ENCODE data around the gene ZNF507. TPM values are rescaled to one million over a fixed set of nuclear protein-coding genes. Genes with fewer than 3 reads are reported as not detected.

ZNF507 gene
- total and polyA plus RNA-seq, 2 of the 8 experiments (the other 6 are each of a cell fraction or from before 2014, with no cell fraction given) = 8.6 to 28.8 TPM

DNA sequence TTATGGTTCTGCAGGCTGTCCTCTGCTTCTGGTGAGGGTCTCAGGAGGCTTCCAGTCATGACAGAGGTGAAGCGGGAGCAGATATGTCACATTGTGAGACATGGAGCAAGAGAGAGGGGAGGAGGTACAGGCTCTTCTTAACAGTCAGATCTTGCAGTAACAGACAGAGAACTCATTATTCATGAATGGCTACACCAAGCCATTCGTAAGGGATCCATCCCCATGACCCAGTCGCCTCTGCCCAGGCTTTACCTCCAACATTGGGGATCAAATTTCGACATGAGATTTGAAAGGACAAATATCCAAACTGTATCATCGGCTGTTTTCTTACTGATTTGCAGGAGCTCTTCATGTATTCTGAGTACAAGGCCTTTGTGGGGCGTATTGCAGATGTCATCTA, 21.7 kb downstream of the ZNF507 start:
- no peak for FAIRE-seq
- WGBS, 2 experiments (ENCODE audit: extremely low coverage in 1 of 2, insufficient coverage in 1 of 2, insufficient read length in 1 of 2, insufficient replicate concordance in 2 of 2, low coverage in 1 of 2, low lambda C conversion rate in 2 of 2, missing lambda C conversion rate in 1 of 2) = 75% methylated on average over 6 of the region's 6 CpGs; no CpG with 5 or more reads in 1 of the 2 experiments
- TF ChIP-seq POU5F1 (IDR thresholded peaks at IDR 0.05; ENCODE audit: low read depth, low read length) (no peak), SIRT6 (IDR thresholded peaks at IDR 0.05; ENCODE audit: low read length) (no peak), SAP30 (IDR thresholded peaks at IDR 0.05; ENCODE audit: insufficient read depth, insufficient replicate concordance, low read length) (no peak), MAFK (IDR thresholded peaks at IDR 0.05; ENCODE audit: low read depth, low read length) (no peak), RXRA (IDR thresholded peaks at IDR 0.05; ENCODE audit: insufficient read depth, low read depth, low read length) (no peak), KDM4A (IDR thresholded peaks at IDR 0.05; ENCODE audit: low read depth, low read length, severe bottlenecking) (no peak), BRCA1 (IDR thresholded peaks at IDR 0.05; ENCODE audit: low read depth, low read length) (no peak), BACH1 (IDR thresholded peaks at IDR 0.05; ENCODE audit: low read length) (no peak), CEBPB (IDR thresholded peaks at IDR 0.05; ENCODE audit: low read depth, low read length) (no peak), TCF12 (IDR thresholded peaks at IDR 0.05; ENCODE audit: low read depth, low read length) (no peak), SIN3A (conservative IDR thresholded peaks at IDR 0.05 in 1 of 2, IDR thresholded peaks at IDR 0.05 in 1 of 2; ENCODE audit: low read depth in 1 of 2, low read length in 2 of 2) (no peak)
- TF ChIP-seq, protein P1, sequence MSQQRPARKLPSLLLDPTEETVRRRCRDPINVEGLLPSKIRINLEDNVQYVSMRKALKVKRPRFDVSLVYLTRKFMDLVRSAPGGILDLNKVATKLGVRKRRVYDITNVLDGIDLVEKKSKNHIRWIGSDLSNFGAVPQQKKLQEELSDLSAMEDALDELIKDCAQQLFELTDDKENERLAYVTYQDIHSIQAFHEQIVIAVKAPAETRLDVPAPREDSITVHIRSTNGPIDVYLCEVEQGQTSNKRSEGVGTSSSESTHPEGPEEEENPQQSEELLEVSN (IDR thresholded peaks at IDR 0.05) = no peak
- TF ChIP-seq, protein P2, sequence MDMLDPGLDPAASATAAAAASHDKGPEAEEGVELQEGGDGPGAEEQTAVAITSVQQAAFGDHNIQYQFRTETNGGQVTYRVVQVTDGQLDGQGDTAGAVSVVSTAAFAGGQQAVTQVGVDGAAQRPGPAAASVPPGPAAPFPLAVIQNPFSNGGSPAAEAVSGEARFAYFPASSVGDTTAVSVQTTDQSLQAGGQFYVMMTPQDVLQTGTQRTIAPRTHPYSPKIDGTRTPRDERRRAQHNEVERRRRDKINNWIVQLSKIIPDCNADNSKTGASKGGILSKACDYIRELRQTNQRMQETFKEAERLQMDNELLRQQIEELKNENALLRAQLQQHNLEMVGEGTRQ (IDR thresholded peaks at IDR 0.05; ENCODE audit: low read length) = no peak

More for the DNA sequence above, 21.7 kb downstream of the ZNF507 start:
- H3K9me3 ChIP-seq (ENCODE audit: insufficient read depth in 2 of 2, low read depth in 1 of 2, low read length in 1 of 2) = no peaks in the 10 kb centered on the region
- peaks cover 6 to 20% (median 12%) of the 10 kb centered on the region in 4 experiments; a peak in 7 of 8 replicates for H3K36me3 ChIP-seq (ENCODE audit: control insufficient read depth in 2 of 4, insufficient read depth in 4 of 4, low read length in 3 of 4)
- no peak overlapping the region for H3K4ac ChIP-seq (replicated peaks; ENCODE audit: insufficient read length, low read depth, low read length)
- no peak for DNase-seq (ENCODE audit: low read depth in 1 of 2, low spot score in 2 of 2)
- no peak overlapping the region for H2BK120ac ChIP-seq (replicated peaks; ENCODE audit: low read depth, low read length)
- no peaks in the 10 kb centered on the region for H3K27me3 ChIP-seq (replicated peaks in 1 of 4; ENCODE audit: control insufficient read depth in 3 of 4, extremely low read depth in 1 of 4, insufficient read depth in 3 of 4, low read length in 3 of 4)
- H3K18ac ChIP-seq (ENCODE audit: extremely low read depth, low read length) = no peak overlapping the region
- H3K79me2 ChIP-seq (ENCODE audit: control insufficient read depth in 1 of 2, insufficient read depth in 2 of 2, low read length in 2 of 2) = peaks cover 8 to 56% of the 10 kb centered on the region in 2 experiments
- no peak overlapping the region for H4K91ac ChIP-seq (replicated peaks; ENCODE audit: insufficient read length, low read length)
- H2AK5ac ChIP-seq (ENCODE audit: low read depth, low read length) = no peak overlapping the region
- H2BK12ac ChIP-seq (ENCODE audit: low read depth, low read length) = no peak overlapping the region
- POLR2A ChIA-PET (ENCODE audit: partially characterized antibody) = interaction anchor here (1.6 to 1.9 kb wide), 2 partner anchors 8 to 16 kb away, joined by 3 to 4 read pairs; no protein-coding TSS in a partner anchor
- CTCF ChIA-PET (ENCODE audit: partially characterized antibody) = interaction anchor here (1.2 to 2.1 kb wide), 2 partner anchors 10 to 11 kb away, joined by 3 to 5 read pairs; no protein-coding TSS in a partner anchor
- no peak overlapping the region for H3K4me3 ChIP-seq (ENCODE audit: extremely low read depth in 1 of 4, insufficient read depth in 2 of 4, low read depth in 3 of 4, low read length in 4 of 4)
- no peak overlapping the region for H2AFZ ChIP-seq (ENCODE audit: low read length)
- no peak overlapping the region for H4K5ac ChIP-seq (ENCODE audit: insufficient read length, low read depth, low read length)
- no peak overlapping the region for H3K56ac ChIP-seq (replicated peaks; ENCODE audit: insufficient read length, low read depth, low read length)
- no peak overlapping the region for H2BK15ac ChIP-seq (ENCODE audit: low read length)
- no peak overlapping the region for H3K14ac ChIP-seq (ENCODE audit: insufficient read length)
- H4K20me1 ChIP-seq (replicated peaks in 1 of 2; ENCODE audit: control insufficient read depth in 1 of 2, insufficient read depth in 2 of 2, low read length in 2 of 2) = peaks cover under 1 to 11% of the 10 kb centered on the region in 2 experiments
- H4K8ac ChIP-seq (ENCODE audit: extremely low read depth, insufficient read depth, low read length) = no peak overlapping the region
- no peak overlapping the region for H2BK20ac ChIP-seq (ENCODE audit: low read length)
- no peak overlapping the region for H3K9ac ChIP-seq (replicated peaks in 1 of 4; ENCODE audit: extremely low read depth in 1 of 4, low read depth in 3 of 4, low read length in 3 of 4)
- no peaks in the 10 kb centered on the region for H3K4me1 ChIP-seq (replicated peaks in 1 of 4; ENCODE audit: control insufficient read depth in 3 of 4, insufficient read depth in 4 of 4, low read length in 3 of 4)
- H3K23me2 ChIP-seq (ENCODE audit: low read depth, low read length) = no peaks in the 10 kb centered on the region
- no peak overlapping the region for H3K4me2 ChIP-seq (ENCODE audit: insufficient read depth in 1 of 2, low read depth in 2 of 2, low read length in 2 of 2)
- H3K23ac ChIP-seq (ENCODE audit: insufficient read length) = no peak overlapping the region
- H3K79me1 ChIP-seq (ENCODE audit: low read depth, low read length) = no peaks in the 10 kb centered on the region; the same call in 1 of the 2 replicates
- H2BK5ac ChIP-seq (ENCODE audit: low read depth, low read length) = no peak overlapping the region
- no peak overlapping the region for H3K27ac ChIP-seq (ENCODE audit: low read depth, low read length)
